Measurements from ENCODE around the gene ZNF416.

- TF ChIP-seq CTCF (IDR thresholded peaks at IDR 0.05) (no peak), EZH2 (IDR thresholded peaks at IDR 0.05; ENCODE audit: borderline replicate concordance, insufficient read depth, low read depth, low read length, poor library complexity, severe bottlenecking) (no peak)
These were observed 19.2 kb downstream of the ZNF416 start, which contains the start of gene ZNF550 for GRCh38 chr19:57559404-57560025.

Data from B cell (primary cell).